Lower lobe of right lung (tissue), 2 donors: Measurements from ENCODE around the gene GPC6. TPM values are rescaled to one million over a fixed set of nuclear protein-coding genes. Genes with fewer than 3 reads are reported as not detected.

Experiments
- ATAC-seq, 2 donors: fragments of 200-7000 bp; cut with Tn5 transposase; one replicate each; pipeline ENCODE4 v1.9.1; 2020 to 2022; ENCODE audit warnings: mild to moderate bottlenecking in 2 of 2, moderate library complexity in 2 of 2
- DNase-seq: peaks from one replicate; pipeline ENCODE4 v3.0.0-alpha.2; 2020
- H3K27ac ChIP-seq: fragments of 200-600 bp; one replicate; pipeline ENCODE4 v1.8.0; 2022
- H3K27me3 ChIP-seq: fragments of 200-600 bp; one replicate; pipeline ENCODE4 v1.8.0; 2022; ENCODE audit warnings: low read depth
- H3K36me3 ChIP-seq: fragments of 200-600 bp; one replicate; pipeline ENCODE4 v1.8.0; 2022; ENCODE audit warnings: mild to moderate bottlenecking
- H3K4me1 ChIP-seq: fragments of 200-600 bp; one replicate; pipeline ENCODE4 v1.8.0; 2022
- H3K4me3 ChIP-seq: fragments of 200-600 bp; one replicate; pipeline ENCODE4 v1.8.0; 2022; ENCODE audit warnings: mild to moderate bottlenecking
- H3K9me3 ChIP-seq: fragments of 200-600 bp; one replicate; pipeline ENCODE4 v1.8.0; 2022
- CTCF ChIP-seq: fragments of 200-600 bp; IDR thresholded peaks from one replicate; pipeline ENCODE4 v1.8.0; 2022; ENCODE audit warnings: antibody characterized with exemption, mild to moderate bottlenecking
- intact Hi-C: fragments of 100-400 bp; cut with DNase I; formaldehyde crosslinking; loops from one replicate; pipeline ENCODE4 v1.11.0; 2022
- total RNA-seq: library from RNA; stranded (reverse); fragmentation: NEBNext Ultra II Directional; extraction: Animal tissue kit (Norgen Biotek cat#: 25700); gene quantifications from one replicate; pipeline ENCODE4 v1.2.1, GENCODE V29; 2021
- donor health status: DM: no; HTN: yes; CAD: no; lungs with severe emphysema.

GPC6 gene
- total RNA-seq, 1 donor from 2014 or later = 5.5 TPM

GRCh38 chr13:93296584-93296983 is 70.0 kb downstream of the GPC6 start:
- intact Hi-C loops = no loop called here
- DNase-seq (no peak), ATAC-seq (no peak)
- Histone ChIP-seq H3K36me3 (no peaks in the 10 kb centered on the region), H3K27ac (no peak overlapping the region), H3K4me1 (no peaks in the 10 kb centered on the region), H3K9me3 (no peaks in the 10 kb centered on the region), H3K27me3 (no peaks in the 10 kb centered on the region), H3K4me3 (no peak overlapping the region)
- TF ChIP-seq CTCF = no peak

- H3K27me3 ChIP-seq = no peaks in the 10 kb centered on the region
- ATAC-seq (no peak), DNase-seq (no peak)
- H3K27ac ChIP-seq = no peak overlapping the region
- intact Hi-C loops = no loop called here
- H3K4me1 ChIP-seq = no peaks in the 10 kb centered on the region
- H3K4me3 ChIP-seq = no peak overlapping the region
- TF ChIP-seq CTCF = no peak
- H3K9me3 ChIP-seq = no peaks in the 10 kb centered on the region
- no peaks in the 10 kb centered on the region for H3K36me3 ChIP-seq
These were observed 72.1 kb downstream of the GPC6 start for GRCh38 chr13:93298713-93299112.

GRCh38 chr13:93304134-93304533 is 77.5 kb downstream of the GPC6 start:
- intact Hi-C loops = no loop called here
- ATAC-seq = no peak
- Histone ChIP-seq H3K36me3 (no peaks in the 10 kb centered on the region), H3K4me1 (no peaks in the 10 kb centered on the region), H3K27me3 (no peaks in the 10 kb centered on the region), H3K27ac (no peak overlapping the region), H3K9me3 (no peaks in the 10 kb centered on the region), H3K4me3 (no peak overlapping the region)
- no peak for TF ChIP-seq CTCF
- no peak for DNase-seq

- no peak for ATAC-seq
- TF ChIP-seq CTCF = no peak
- Histone ChIP-seq H3K27ac (no peak overlapping the region), H3K27me3 (no peaks in the 10 kb centered on the region), H3K4me1 (no peaks in the 10 kb centered on the region), H3K4me3 (no peak overlapping the region), H3K9me3 (no peaks in the 10 kb centered on the region), H3K36me3 (no peaks in the 10 kb centered on the region)
- no peak for DNase-seq
- intact Hi-C loops = no loop called here
These were observed 78.4 kb downstream of the GPC6 start for GRCh38 chr13:93304868-93305613.

GRCh38 chr13:93305886-93306285 is 79.3 kb downstream of the GPC6 start:
- no peak for TF ChIP-seq CTCF
- DNase-seq = no peak
- Histone ChIP-seq H3K36me3 (no peaks in the 10 kb centered on the region), H3K27me3 (no peaks in the 10 kb centered on the region), H3K27ac (no peak overlapping the region), H3K4me3 (no peak overlapping the region), H3K4me1 (no peaks in the 10 kb centered on the region), H3K9me3 (no peaks in the 10 kb centered on the region)
- no peak for ATAC-seq
- intact Hi-C loops = no loop called here
